Stimulated activated CD8-positive, alpha-beta memory T cell treated with anti-CD3 and anti-CD28 coated beads, Interleukin-7, amount 100 ng/mL, for 48 hours (primary cell): Measurements from ENCODE around the gene LRP3.
"Not testable (repeated sequence)": the region's sequence is repeated elsewhere in the genome, so short reads cannot be mapped to it uniquely, and the experiment has no call there.

ENCODE experiments used
- DNase-seq, 2 donors: peaks; one replicate each; pipeline ENCODE4 v3.0.0-alpha.2; 2020; ENCODE audit warnings: low read depth in 1 of 2; ENCODE audit errors: extremely low read depth in 1 of 2

Gene LRP3

DNA sequence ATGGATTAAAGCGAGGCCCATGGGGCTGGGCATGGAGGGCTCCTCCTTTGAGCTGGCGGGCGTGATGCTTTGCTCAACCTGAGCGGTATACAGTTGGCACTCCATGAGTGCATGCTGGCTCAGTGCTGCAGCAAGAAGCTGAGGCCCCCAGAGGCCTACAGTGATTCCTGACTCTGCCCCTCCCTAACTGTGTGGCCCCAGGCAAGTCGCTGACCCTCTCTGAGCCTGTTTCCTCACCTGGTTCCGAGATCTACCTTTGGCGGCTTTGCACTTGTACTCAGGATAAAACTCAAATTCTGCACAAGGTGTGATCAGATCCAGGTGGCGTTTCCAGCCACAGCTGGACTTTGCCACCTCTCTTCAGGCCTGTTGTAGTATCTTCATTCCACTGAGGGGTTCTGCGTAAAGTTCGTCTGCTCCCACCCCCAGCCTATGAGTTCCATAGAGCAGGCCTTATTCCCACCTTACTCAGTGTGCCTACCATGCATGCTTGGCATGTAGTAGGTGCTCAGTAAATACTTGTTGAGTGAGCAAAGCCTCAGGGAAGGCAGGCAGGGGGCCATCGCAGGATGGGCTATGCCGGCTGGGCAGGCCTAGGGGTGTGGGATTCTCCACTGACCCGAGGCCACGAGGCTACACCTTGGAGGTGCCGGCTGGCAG lies 7.9 kb downstream of the LRP3 start:
- DNase-seq: no peak

DNA sequence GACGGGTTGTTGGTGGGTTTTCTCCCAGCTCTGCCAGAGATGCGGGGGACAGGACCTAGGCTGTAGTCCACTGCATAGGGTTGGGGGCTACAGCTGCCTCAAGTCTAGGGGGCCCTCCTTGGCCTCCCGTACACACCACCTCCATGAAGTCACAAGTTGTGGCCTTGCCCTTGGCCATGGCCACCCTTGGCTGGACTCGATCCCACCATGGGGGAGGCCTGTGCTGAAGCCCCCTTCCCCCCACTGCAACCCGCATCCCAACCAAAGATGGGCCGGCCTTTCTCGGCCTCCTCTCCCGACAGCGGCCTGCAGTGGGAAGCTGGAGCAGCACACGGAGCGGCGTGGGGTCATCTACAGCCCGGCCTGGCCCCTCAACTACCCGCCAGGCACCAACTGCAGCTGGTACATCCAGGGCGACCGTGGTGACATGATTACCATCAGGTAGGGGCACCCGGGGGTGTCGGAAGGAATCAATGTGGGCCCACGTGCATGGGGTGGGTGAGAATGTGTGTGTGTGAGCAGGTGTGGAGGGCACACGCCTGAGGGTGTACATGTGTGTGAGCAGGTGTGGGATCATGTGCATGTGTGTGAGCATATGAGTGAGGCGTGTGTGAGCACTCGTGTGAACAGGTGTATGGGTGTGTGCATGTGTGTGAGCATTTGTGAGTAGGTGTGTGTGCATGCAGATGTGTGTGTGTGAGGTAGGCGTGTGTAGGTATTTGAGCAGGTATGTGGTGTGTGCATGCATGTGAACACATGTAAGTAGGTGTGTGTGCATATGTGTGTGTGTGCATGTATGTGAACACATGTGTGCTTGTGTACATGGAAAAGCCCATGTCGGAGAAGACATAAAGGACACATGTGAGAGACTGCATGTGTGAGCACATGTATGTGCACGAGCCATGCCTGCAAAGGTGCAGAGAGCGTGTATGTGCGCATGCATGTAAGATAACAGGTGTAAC lies 8.7 kb downstream of the LRP3 start:
- no peak for DNase-seq

- DNase-seq: no peak
These were observed 9.4 kb downstream of the LRP3 start for GRCh38 chr19:33203529-33203928.

DNA sequence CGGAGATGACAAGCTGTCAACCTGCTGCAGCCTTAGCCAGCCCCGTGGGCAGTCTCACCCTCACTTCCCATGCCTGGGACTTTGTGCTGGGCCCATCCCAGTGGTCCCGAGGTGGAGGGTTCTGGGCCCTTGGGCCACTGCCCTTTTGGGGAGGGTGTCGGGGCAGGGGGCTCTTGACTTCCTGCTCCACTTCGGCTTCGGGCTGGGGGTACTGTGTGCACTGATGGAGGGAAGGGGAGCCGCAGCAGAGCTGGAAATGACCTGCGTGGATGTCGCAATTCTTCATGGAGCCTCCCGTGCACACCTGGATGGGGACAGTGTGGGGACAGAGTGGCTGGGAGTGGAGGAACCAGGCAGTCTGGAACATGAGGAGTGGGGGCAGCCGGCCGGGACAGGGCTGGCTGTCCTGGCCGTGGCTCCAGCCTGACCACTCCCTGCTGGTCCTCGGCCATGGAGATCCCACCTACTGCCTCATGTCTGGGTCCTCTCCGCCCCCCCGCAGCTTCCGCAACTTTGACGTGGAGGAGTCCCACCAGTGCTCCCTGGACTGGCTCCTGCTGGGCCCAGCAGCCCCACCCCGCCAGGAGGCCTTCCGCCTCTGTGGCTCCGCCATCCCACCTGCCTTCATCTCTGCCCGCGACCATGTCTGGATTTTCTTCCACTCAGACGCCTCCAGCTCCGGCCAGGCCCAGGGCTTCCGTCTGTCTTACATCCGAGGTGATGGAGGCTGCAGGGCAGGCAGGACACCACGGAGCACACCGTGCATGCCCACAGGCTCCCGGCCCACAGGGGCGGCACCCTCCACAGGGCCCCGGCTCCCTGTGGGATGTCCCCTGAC lies 10.2 kb downstream of the LRP3 start:
- no peak for DNase-seq

DNA sequence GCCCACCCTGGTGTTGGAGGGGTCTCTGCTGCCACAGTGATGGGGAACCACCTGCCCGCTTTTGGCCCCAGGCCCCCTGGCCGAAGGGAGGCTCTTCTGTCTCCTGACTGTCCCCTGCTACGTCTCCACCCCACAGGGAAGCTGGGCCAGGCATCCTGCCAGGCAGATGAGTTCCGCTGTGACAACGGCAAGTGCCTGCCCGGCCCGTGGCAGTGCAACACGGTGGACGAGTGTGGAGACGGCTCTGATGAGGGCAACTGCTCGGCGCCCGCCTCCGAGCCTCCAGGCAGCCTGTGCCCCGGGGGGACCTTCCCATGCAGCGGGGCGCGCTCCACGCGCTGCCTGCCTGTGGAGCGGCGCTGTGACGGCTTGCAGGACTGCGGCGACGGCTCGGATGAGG lies 11.0 kb downstream of the LRP3 start:
- DNase-seq: no peak

DNA sequence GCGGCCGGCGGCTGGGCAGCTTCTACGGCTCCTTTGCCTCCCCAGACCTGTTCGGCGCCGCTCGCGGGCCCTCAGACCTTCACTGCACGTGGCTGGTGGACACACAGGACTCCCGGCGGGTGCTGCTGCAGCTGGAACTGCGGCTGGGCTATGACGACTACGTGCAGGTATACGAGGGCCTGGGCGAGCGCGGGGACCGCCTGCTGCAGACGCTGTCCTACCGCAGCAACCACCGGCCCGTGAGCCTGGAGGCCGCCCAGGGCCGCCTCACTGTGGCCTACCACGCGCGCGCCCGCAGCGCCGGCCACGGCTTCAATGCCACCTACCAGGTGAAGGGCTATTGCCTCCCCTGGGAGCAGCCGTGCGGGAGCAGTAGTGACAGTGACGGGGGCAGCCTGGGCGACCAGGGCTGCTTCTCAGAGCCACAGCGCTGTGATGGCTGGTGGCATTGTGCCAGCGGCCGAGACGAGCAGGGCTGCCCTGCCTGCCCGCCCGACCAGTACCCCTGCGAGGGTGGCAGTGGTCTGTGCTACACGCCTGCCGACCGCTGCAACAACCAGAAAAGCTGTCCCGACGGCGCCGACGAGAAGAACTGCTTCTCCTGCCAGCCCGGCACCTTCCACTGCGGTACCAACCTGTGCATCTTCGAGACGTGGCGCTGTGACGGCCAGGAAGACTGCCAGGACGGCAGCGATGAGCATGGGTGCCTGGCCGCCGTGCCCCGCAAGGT lies 11.6 kb downstream of the LRP3 start:
- DNase-seq: no peak

- DNase-seq: no peak
These were observed 12.3 kb downstream of the LRP3 start for GRCh38 chr19:33206261-33207039.

DNA sequence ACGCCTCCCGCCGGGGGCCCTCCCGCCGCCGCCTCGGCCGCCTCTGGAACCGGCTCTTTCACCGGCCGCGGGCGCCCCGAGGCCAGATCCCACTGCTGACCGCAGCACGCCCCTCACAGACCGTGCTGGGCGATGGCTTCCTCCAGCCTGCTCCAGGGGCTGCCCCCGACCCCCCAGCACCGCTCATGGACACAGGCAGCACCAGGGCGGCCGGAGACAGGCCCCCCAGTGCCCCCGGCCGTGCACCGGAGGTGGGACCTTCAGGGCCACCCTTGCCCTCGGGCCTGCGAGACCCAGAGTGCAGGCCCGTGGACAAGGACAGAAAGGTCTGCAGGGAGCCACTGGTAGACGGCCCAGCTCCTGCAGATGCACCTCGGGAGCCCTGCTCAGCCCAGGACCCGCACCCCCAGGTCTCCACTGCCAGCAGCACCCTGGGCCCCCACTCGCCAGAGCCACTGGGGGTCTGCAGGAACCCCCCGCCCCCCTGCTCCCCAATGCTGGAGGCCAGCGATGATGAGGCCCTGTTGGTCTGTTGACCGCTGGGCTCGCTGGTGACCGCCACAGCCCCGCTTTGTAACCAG lies 13.0 kb downstream of the LRP3 start:
- DNase-seq: no peak

DNA sequence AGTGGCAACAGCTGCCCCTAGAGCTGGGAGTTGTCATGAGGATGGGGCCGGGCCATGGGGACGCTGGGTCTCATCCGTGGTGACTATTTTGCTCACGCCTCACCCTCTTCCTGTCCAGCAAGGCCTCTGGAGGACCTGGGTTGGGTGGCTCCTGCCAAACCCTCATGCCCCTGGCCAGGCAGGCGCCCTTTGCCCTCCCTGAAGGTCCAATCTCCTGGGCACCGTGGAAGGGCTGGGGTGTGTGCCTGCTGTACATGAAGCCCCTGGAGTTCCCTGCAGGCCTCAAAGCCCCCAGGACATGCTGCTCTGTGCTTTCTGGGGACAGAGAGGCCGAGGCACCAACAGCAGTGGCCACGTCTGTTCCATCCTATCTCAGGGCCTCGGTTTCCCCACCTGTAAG lies 13.8 kb downstream of the LRP3 start:
- no peak for DNase-seq

GRCh38 chr19:33208371-33208895 lies 14.3 kb downstream of the LRP3 start:
- DNase-seq: no peak

- no peak for DNase-seq
These were observed 15.0 kb downstream of the LRP3 start for GRCh38 chr19:33208904-33209849.

GRCh38 chr19:33209850-33210230 lies 15.7 kb downstream of the LRP3 start:
- not testable (repeated sequence) for DNase-seq

GRCh38 chr19:33210266-33210940 lies 16.3 kb downstream of the LRP3 start:
- DNase-seq: no peak

DNA sequence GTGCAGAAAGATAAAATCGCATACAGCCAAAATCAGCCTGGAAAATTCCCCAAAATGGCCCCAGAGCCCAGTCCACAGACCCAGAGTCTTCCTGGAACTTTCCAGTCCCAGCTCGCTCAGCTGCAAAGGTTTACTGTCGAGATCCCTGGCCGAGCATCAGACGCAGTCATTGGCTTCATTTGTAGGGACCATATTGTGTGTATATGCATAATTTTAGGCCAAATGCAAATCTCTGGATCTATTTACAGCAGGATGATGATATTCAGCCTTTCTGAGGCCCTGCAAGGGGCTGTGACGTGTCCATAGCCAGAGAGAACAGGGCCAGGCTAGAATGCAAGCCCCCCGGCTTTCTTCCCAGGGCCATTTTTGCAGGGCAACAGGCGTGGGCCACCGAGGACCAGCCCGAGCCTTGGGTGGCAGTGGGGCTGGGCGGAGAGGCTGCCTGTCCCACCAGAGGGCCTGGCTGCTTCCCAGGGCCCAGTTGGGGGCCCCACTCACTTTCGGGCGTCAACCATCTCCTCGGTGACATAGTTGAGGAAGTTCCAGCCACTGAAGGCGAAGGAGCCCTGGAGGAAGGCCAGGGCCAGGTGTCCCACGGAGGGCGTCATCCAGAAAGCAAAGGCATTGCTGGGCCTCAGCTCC lies 17.8 kb downstream of the LRP3 start:
- DNase-seq: no peak

DNA sequence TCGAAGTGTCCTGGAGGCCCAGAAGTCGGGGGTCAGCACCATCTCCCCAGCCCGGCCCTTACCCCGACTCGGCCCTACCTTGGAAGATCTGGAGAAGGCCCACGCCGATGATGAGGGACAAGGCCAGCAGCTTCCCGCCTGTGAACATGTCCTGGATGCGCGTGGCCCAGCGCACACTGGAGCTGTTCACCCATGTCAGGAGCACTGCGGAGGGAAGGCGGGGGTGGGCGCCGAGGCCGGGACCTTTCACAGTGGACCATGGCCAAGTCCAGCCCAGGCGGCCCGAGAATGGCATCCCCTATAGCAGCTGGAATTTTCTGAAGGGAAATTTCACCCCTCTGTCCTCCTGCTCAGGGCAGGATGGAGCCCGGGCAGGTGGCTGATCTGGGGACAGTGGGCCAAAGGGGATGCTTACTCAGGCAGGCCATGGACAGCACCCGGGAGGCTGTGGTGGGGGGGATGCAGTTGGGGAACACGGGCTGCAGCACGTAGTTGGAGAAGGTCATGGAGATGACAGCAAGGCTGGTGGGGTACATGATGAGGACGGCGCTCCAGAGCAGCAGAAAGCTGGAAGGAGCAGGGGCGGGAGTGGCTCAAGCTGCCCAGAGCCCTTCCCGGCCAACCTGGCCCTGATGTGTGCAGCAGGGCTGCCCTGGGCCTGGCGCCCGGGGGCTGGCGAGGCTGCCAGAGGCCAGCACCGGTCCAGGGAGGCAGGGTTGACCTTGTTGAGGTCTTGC lies 18.5 kb downstream of the LRP3 start:
- DNase-seq: no peak

GRCh38 chr19:33214596-33214995 lies 20.5 kb downstream of the LRP3 start:
- DNase-seq: no peak
